UCSD-AML1 (cell line): ENCODE results near the gene ARHGEF37.

Experiments used
- DNase-seq: peaks from one replicate; lab custom pipeline; 2025; ENCODE audit not compliant: unreplicated experiment; lab: John Stamatoyannopoulos, UW

ARHGEF37 gene

DNA sequence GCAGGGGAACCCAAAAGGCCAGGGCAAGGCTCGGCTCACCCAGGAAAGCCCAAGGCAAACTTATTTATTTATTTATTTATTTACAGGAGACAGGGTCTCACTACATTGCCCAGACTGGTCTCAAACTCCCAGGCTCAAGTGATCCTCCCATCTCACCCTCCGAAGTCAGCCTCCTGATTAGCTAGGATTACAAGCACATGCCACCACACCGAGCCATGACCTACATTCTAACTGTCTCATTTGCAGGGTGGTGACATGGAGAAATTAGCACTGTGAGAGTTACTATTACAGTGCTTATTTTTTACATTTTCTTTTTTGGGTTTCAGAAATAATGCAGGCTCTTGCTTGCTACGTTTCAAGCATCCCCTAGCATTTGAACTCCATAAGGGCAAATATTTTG is 18.1 kb downstream of the ARHGEF37 start:
- no peak for DNase-seq

DNA sequence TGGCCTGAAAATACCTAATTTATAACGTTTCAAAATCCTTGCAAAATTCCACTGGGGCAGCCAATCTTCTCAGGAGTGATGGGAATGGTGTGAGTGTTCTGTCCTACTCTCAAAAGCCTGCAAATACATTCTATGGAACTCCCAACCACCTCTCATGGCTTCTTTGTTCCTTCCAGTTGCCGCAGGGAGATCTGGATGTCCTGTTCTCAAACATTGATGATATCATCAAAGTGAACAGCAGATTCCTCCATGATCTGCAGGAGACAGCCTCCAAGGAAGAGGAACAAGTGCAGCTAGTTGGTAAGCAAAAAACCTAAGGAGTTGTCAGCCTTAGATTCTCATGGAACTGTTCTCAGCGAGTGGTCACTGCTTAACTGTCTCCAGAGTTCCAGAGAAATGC is 19.6 kb downstream of the ARHGEF37 start:
- DNase-seq, result no peak

DNA sequence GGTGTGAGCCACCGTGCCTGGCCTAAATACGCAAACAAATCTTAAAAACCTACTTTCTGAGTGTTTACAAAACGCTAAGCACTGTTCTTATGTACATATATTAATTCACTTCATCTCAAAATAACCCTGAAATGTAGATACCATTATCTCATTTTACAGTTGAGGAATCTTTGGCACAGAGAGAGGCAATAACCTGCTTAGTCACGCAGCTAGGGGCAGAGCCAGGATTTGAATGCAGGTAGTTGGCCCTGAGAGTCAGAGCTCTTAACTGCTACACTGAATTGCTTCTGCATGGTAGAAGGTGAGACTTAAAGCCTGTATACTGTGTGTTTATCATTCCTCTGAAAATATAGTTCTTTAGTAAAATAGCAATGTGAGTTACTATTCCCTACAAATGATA is 21.9 kb downstream of the ARHGEF37 start:
- DNase-seq, result no peak

DNA sequence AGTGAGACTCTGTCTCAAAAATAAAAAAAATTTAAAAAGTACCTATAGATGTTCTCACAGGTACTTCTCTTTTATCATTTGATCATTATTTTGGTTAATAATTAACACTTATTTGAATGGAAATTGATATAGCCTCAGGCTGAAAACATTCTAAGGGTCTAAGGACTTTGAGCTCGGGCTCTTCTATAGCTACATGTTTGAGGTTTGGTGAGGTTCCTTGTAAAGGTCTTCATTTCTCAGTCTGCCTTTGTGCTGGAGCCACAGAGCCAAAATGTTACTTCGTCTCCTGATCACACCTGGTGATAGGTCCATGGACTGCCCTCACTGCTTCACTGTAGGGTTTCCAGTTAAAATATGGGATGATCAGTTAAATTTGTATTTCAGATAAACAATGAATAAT is 22.6 kb downstream of the ARHGEF37 start:
- DNase-seq, result no peak

DNA sequence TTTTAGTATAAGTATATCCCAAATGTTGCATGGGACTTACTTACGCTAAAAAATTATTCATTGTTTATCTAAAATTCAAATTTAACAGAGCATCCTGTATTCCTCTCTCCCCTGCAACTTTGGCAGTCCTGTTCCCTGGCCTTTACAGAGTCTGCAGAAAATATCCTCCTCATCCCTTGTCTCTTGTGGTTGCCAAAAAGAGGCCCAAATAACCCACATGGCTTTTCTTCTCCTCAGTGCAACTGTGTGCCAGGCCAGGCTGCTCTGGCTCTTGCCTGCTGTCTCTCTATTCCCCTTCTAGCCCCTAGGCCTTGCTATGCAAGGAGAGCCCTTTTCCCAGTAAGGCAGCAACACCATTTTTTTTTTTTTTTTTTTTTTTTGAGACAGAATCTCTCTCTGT is 23.0 kb downstream of the ARHGEF37 start:
- DNase-seq, result no peak

DNA sequence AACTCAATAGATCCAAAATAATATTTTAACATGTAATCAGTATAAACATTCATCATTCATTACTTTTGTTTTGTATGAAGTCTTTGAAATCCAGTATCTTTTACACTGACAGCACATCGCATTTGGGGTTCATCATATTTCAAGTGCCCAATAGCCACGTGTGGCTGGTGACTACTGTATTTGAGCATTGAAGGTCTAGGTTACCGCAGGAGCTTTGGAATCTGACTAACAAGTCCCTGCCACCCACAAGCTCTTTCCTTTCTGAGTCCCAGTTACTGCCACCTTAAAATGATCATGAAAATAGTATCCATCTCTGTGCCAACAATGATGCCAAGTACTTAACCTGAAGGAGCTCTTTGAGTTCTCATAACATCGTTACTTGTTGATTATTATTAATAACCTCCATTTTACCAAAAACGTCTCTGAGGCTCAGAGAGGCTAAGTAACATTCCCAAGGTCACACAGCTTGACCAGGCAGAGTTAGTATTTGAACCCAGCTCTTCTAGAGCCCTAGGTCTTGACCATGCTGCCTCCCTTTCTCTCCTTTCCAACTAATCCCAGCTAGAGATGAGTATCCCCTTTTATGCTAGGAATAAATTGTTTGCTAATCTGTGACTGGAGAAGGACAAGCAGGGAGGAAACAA is 24.2 kb downstream of the ARHGEF37 start:
- no peak for DNase-seq

DNA sequence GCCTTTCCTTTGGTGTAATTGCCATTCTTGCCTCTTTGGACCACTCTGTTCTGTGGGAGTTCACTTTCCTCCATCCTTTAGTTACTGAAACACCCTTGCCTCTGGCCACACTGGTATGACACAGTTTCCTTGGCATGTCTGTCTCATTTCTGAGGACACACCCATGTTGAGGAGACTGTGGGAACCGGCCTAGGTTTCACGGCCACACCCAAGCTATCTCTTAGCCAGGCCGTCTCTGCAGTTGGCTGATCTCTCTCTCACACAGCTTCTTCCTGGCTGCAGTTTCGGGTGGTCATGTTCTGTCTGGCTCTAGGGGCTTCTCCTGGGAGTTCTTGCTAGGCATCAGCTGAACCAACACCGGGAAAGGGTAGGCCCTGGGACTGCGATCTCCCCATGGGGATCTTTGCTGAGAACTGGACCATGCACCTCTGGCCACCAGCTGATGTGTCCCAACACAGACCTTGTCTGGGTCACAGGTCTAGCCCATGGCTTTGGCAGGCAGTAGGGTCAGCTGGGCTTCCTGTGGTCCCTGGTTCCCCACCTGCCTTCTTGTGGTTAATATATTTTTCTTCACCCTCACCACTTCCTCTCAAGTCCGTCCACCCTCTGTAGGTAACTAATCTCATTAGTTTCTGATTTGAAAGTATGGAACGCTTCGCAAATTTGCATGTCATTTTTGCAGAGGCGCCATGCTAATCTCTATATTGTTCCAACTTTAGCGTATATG is 24.9 kb downstream of the ARHGEF37 start:
- no peak for DNase-seq

DNA sequence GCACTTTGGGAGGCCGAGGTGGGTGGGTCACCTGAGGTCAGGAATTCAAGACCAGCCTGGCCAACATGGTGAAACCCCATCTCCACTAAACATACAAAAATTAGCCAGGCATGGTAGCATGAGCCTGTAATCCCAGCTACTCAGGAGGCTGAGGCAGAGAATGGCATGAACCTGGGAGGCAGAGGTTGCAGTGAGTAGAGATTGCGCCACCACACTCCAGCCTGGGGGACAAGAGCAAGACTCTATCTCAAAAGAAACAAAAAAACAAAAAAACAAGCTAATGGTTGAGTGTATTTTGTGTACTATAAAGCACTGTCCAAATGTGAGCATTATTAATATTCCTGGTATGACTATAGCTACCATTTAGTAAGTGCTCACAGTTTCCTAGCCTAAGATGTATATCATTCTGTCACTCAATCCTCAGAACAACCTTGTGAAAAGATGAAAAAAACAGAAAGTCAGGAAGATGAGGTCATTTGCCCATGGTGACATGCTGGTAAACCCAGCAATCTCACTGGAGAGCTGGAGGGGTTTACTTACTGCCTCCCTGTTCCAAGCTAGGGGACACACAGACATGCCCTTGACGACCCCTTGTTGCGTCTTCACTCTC is 27.7 kb downstream of the ARHGEF37 start:
- no peak for DNase-seq

DNA sequence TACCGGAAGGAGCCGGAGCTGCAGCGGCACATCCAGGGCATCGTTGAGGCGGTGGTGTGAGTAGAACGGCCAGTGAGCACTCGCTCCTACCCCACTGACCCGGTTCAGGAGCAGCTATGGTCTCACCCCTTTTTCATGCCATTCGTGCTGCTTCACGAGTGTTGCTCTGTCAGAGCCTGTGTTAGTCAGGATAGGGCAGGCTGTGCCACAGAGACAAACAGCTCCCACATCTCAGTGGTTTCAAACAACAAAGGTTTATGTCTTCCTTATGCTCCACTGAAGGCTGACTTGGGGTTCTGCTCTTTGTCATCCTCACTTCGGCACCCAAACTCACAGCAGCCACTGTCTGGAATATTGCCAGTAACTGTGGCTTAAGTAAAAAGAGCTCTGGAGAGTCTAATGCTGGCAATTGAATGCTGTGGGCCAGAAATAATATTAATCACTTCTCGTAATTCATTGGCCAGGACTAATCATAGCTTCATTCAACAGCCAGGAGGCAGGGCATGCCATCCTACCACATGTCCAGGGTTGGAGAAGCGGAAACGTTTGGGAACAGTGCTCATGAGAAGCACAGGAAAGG is 28.4 kb downstream of the ARHGEF37 start:
- no peak for DNase-seq

DNA sequence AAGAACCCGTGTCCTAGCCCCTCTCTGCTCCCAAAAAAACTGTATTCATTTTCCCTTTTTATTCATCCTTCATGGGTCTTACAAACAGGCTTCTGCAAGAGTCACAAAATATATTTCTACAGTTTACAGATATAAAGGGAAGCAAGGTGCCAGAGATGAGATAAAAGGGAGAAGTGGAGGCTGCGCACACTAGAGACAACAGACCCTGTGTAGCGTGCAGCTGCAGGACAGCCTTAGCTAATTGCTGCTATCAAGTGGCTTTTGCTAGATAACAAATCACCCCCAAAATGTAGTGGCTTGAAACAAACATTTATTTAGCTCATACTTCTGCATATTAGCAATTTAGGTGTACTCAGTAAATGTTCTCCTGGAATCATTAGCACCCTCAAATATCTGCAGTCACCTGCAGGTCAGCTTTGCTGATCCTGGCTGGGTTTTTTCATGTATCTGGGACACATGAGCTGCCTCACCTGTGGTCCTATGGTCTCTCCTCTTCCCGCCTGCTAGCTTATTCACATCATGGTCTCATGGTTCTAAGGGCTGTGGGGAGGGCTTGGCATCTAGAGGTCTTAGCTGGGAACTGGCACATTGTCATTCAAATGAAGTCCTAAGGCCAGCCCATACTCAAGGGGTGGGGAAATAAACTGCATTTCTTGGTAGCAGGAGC is 29.4 kb downstream of the ARHGEF37 start:
- no peak for DNase-seq

DNA sequence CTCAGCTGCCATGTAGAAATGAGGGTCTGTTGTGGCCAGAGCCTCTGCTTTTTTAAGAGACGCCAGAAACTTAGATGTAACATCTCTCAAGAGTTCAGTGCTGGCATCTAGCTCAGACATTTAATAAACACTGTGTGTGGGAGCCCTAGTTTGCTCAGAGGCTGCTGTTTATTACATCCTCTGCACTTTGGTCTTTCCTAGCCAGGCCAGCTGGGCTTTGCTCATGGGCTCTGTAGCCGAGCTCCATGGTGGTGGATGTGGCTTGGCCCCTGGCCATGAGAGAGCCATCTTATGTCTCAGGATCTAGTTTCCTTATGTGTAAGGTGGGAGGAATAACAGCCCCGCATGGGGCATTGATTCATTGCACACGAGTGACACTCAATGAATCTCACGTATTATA is 30.0 kb downstream of the ARHGEF37 start:
- DNase-seq, result no peak

DNA sequence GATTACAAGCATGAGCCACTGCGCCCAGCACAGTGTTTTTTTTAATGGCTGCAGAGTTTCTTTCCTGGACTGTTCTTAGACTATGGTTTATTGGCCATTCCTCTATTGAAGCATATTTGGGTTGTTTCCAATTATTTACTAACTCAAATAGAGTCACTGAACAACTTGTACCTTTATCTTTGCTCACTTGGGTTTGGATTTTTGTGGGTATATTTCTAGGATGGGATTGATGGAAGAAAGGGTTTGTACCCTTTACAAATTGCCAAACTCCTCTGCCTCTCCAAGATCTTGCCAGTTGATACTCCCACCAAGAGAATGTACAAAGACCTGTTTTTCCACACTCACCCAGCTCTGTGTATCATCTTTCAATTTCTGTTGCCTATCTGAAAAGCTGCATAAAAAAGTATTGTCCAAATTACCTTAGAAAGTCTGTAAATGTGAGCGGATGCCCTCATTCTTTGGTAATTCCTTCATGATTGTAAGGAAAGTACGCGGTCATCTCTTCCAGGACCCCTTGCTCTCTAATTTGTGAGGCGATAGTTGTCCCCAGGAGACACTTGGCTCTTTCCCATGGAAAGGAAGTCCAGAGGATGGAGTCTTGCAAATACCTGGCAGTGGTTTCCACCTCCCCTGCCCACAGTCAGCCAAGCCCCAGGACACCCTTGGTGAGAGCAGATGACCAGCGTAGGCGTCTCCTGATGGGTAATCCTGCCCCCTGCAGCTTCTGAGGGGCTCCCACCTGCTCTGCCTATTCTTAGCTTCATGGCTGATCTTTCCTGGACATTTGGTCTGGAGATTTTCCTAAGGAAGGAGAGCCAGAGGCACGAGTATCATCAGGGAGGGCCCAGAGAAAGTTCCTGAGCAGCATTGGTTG is 33.0 kb downstream of the ARHGEF37 start:
- DNase-seq, result no peak

DNA sequence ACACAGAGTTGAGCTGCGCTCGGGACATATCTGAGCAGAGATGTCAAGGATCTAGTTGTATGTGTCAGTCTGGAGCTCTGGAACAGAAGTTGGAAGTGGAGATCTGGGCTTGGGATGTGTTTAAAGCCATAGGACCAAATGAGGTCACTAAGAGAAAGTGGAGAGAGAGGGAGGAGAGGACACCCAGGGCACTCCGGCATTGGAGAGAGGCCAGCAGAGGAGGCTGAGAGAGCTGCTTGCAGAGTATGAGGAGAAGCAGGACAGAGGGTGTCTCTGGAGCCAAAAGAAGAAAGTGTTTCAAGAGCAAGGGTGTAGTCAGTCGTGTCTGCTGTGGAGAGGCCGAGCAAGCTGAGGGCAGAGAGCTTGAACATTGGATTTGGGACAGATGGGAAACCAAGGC is 34.7 kb downstream of the ARHGEF37 start:
- no peak for DNase-seq

DNA sequence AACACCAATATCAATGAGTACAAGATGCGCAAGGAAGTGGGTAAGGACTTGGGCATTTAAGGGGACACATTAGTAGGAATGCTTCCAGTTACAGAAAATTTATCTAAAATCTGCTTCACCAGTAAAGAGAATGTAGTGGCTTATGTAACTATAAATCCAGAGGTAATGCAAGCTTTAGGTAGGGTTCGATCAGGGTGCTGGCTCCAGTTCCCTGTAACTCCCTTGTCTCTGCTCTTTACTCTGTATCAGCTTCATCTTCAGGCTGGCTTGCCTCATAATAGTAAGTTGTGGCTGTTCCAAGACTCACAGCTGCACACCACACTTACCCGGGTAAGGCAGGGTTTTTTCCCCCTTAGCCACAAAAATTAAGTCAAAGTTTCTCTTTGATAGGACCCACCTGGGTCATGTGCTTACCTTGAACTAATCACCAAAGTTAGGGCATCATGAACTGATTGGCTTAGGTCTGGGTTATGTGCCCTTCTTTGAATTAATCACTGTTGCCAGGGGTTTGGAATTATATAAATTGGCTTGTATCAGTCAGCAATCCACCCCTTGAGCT is 35.5 kb downstream of the ARHGEF37 start:
- DNase-seq, result no peak

DNA sequence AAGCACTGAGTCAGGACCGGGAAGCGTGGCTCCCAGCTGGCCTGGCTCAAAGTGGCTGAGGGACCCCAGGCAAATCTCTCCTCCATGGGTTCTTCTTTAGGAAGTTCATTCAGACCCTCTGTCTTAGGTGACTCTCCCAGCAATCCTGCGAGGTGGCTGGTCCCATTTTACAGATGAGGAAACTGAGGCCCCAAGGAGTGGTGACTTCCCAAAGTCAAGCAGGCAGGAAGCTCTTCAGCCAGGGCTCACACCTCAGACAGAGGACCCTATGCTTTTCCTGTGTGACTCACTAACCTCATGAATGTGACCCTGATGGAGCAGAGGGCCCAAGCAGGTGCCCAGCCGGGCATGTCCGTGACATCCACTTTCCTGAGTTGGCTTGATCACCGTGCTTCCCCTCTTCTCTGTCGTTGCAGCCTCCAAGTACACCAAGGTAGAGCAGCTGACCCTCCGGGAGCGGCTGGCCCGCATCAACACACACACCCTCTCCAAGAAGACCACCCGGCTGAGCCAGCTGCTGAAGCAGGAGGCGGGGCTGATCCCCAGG is 36.5 kb downstream of the ARHGEF37 start:
- DNase-seq, result no peak

DNA sequence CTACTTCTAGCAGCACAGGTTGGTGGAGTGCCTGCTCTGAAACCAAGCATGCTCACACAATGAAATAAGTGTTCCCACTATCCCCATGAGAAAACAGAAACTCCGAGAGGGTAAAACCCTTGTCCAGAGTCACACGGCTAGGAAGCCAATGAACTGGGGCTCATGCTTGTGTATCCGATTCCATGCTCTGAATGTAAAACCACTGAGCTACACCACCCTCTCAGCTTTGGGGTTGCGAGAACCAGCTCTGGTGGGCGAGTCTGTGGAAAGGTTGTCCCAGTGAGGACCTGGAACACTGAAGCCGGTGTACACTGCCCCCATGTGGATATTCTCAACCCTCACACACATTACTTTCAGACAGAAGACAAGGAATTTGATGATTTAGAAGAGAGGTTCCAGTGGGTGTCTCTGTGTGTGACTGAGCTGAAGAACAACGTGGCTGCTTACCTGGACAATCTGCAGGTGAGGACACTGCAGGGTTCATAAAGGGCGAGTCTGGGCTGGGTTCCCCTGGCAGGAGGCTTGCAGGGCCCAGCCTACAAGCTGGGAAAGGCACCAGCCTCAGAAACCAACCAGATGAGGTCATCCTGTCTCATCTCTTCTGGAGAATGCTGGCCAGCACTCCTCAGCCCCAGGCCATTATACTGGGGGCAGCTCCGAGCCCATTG is 37.4 kb downstream of the ARHGEF37 start:
- peak; percentile 38 for DNase-seq

DNA sequence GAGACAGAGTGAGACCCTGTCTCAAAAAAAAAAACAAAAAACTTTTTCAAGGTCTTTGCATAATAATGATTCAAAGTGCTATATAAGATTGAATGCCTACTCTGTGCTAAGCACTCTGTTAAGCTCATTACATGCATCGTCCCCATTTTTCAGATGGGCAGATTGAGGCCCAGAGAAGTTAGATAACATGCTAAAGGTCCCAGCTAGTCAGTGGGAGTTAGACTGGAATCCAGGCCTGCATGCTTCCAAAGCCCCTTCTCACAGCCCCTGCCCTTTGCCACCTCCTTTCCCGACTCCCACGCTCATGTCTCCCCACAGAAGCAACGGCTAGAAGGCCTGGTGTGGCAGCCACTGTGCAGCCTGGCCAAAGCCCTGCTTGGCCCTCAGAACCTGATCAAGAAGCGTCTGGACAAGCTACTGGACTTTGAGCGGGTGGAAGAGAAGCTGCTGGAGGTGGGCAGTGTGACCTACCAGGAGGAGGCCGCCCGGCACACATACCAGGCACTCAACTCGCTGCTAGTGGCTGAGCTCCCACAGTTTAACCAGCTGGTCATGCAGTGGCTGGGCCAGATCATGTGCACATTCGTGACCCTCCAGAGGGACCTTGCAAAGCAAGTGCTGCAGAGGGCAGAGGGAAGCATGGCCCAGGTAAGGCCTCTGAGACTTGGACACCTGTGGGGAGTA is 40.3 kb downstream of the ARHGEF37 start:
- DNase-seq, result no peak

DNA sequence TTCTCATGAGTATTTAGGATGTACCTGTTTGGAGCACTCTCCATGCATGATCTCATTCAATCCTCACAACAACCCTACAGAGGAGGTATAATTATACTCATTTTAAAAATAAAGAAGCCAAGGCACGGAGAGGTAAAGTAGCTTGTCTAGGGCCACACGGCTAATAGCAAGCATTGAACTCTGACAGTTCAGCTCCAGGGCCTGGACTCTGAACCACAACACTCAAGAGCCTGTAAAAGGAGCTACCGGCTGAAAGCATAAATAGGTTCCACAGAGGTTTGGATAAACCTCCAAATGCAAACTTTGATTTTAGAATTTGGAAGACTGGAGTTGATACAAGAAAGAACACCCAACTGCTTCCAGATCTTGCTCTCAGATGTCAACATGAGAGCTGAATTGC is 41.2 kb downstream of the ARHGEF37 start:
- DNase-seq, result no peak

DNA sequence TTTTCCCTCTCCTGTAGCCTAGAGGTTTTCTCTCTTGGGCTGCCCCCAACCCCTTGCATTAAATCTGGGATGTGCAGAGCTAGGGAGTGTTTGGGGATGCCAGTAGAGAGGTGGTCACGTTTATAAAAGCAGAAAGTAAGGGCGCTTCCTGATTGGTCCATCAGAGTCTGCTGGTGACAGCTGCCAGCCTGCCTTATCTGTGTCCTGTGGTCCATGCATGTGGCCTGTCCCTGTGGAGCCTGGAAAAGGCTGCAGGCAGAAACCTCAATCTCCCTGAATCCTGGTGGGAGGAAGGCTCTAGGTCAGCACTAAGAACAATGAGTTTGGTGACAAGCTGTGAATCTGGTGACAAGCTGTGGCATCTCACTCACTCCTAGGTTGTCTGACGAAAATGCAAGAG is 42.2 kb downstream of the ARHGEF37 start:
- DNase-seq, result no peak
